Dermis microvascular lymphatic vessel endothelial cell (primary cell): ENCODE data around the gene IGLON5. TPM values are rescaled to one million over a fixed set of nuclear protein-coding genes. Genes with fewer than 3 reads are reported as not detected.

ENCODE experiments used
- DNase-seq, 2 donors: peaks; one replicate each; pipeline versions ENCODE4 v3.0.0 to v3.0.0-alpha.2; 2010; ENCODE audit warnings: low read depth in 2 of 2
- total RNA-seq: library from RNA; depleted of rRNA; stranded (reverse); fragments of >200 nt; gene quantifications from 2 replicates; pipeline ENCODE4 v1.2.1, GENCODE V29; 2014

Gene IGLON5
- total RNA-seq, 1 donor from 2014 or later, result not detected

GRCh38 chr19:51364200-51365106 lies 53.0 kb downstream of the IGLON5 start:
- peak in 1 of 2 donors; percentile 59 for DNase-seq

GRCh38 chr19:51365211-51365964 lies 53.9 kb downstream of the IGLON5 start:
- DNase-seq, result peak in 1 of 2 donors; percentile 53

- DNase-seq, result no peak
These were observed 54.5 kb downstream of the IGLON5 start, which contains the start of gene ETFB for GRCh38 chr19:51365965-51366388. Gene ETFB (minus strand): TSS chr19:51366388. CDS start chr19:51366326, 62 bp downstream.

GRCh38 chr19:51366389-51367254 lies 55.2 kb downstream of the IGLON5 start:
- DNase-seq, result peak; percentile 95 to 99

GRCh38 chr19:51367255-51367564 lies 55.8 kb downstream of the IGLON5 start:
- no peak for DNase-seq

- DNase-seq, result peak; percentile 91 to 99
These were observed 56.3 kb downstream of the IGLON5 start for GRCh38 chr19:51367565-51368365.

GRCh38 chr19:51368366-51369282 lies 57.2 kb downstream of the IGLON5 start, which contains the start of gene CLDND2:
Gene CLDND2 (minus strand): TSS chr19:51369003. CDS start chr19:51368577, 426 bp downstream.
- no peak for DNase-seq

- no peak for DNase-seq
These were observed 58.8 kb downstream of the IGLON5 start for GRCh38 chr19:51370230-51370629.

GRCh38 chr19:51371186-51371690 lies 59.8 kb downstream of the IGLON5 start:
- no peak for DNase-seq

GRCh38 chr19:51372021-51372648 lies 60.7 kb downstream of the IGLON5 start:
- DNase-seq, result no peak

GRCh38 chr19:51372649-51373504 lies 61.4 kb downstream of the IGLON5 start, which contains the start of gene NKG7:
Gene NKG7 (minus strand): TSS chr19:51372654. CDS start chr19:51372535, 119 bp downstream.
- no peak for DNase-seq

GRCh38 chr19:51375504-51376221 lies 64.2 kb downstream of the IGLON5 start:
- DNase-seq, result no peak

- no peak for DNase-seq
These were observed 66.0 kb downstream of the IGLON5 start for GRCh38 chr19:51377422-51377821.

GRCh38 chr19:51380379-51380778 lies 68.9 kb downstream of the IGLON5 start:
- DNase-seq, result no peak
